ENCODE results near the gene BRIP1.
A peak's percentile ranks its signal among the peaks of the same experiment; 100 is the strongest.
"Not testable (repeated sequence)": the region's sequence is repeated elsewhere in the genome, so short reads cannot be mapped to it uniquely, and the experiment has no call there.

BRIP1 gene

DNA sequence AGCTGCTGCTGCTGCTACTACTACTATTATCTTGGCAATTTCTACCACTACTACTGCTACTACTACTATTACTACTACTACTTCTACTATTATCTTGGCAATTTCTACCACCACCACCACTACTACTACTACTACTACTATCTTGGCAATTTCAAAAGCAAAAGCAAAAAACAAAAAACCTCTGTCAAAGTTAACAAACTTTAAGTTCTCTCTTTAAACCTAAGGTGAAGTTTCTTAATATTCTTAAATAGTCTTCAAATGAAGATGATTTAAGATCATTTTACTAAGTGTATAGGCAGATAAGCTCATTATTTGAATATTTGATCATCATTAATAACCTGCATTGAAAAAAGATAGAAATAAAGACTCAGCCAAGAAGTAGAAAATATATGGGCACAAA, 118.5 kb downstream of the BRIP1 start:
- H3K4me3 ChIP-seq (ENCODE audit: low read length) = no peak overlapping the region

DNA sequence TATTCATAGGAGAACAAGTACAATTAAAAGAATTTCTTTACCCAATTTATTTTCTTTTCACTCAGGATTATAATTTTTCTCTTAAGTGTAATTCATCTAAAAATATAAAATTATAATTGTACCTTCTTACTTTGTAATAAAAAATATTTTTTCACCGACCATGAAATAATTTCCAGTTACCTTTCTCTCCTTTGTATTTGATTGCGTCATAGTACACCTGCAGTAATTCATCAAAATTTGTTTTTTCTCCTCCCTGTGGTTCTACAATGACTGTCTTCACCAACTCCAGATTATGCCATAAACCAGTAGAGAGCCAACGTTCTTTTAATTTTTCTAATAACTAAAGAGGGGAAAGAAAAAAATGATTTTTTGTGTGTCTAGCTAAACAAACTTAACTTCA, 119.1 kb downstream of the BRIP1 start:
- no peak for DNase-seq (ENCODE audit: low read depth, low spot score)

More for the DNA sequence above, 118.5 kb downstream of the BRIP1 start:
- no peak for DNase-seq (ENCODE audit: low read depth, low spot score)

DNA sequence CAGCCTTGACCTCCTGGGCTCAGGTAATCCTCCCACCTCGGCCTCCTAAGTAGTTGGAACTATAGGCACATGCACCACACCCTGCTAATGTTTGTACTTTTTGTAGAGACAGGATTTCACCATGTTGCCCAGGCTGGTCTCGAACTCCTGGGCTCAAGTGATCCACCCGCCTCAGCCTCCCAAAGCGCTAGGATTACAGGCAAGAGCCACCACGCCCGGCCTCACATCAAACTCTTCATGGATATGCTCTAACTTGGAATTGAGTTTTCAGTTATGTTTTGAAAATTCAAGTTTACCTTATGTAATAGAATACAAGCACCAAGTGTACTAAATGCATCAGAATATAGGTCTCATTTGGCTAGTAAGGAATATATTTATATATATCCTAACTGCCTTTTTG, 119.6 kb downstream of the BRIP1 start:
- H3K4me3 ChIP-seq (ENCODE audit: low read length) = no peak overlapping the region
- DNase-seq (ENCODE audit: low read depth, low spot score) = no peak

More for the DNA sequence above, 119.1 kb downstream of the BRIP1 start:
- H3K4me3 ChIP-seq (ENCODE audit: low read length) = no peak overlapping the region

DNA sequence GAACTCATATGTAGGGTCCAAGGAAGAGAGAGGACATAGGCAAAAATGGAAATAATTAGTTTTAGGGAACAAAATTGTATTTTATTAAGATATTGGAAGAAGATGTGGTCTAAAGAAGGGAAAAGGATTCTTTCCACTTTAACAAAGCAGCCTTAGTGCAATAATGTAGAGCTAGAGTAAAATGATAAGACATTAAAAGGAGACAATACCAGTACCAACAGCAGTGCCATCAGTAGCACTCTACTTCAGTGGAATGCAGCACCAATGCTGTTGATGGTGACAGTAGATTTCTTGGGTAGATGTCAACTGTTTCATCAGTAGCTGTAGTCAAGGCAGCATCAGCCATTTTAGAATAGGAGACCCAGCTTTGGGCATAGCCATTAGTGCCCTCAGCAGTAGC, 124.3 kb downstream of the BRIP1 start:
- no peak overlapping the region for H3K4me3 ChIP-seq (ENCODE audit: low read length)

DNA sequence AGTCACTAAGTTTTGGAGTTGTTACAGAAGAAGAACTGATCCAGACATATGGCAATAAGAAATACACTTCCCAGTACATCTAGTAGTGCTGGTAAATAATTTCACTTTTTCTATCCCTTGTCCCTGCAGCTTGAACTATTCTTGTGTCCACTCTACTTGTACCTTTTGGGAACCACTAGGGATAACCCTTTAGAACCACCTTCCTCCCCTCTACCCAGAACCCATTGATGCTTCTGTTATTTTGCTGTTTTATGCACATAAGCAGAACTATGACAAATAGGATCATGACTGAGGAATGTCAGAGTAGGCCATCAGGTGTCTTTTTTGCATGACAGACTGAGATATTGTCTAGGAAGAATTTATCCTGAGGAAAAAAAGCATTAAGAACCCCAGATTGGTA, 125.1 kb downstream of the BRIP1 start:
- H3K4me3 ChIP-seq (ENCODE audit: low read length) = no peak overlapping the region

More for the DNA sequence above, 124.3 kb downstream of the BRIP1 start:
- no peak for DNase-seq (ENCODE audit: low read depth, low spot score)

DNA sequence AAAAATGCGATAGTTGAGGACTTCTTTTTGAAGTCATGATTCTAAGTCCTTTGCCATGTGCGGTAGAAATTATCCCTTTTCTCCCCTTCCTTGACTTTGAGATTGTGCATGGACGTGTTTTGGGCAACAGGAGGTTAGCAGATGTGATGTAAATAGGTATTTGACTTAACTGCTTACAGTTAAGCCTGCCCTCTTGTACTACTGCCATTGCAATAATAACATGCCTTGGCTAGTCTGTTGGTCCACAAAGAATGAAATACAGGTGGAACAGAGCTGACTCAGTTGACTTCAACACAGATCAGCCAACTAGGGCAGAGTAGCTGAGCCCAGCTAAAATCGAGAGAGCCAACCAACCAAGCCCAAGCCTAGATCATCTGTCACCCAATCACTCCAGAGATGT, 125.5 kb downstream of the BRIP1 start:
- DNase-seq (ENCODE audit: low read depth, low spot score) = no peak
- H3K4me3 ChIP-seq (ENCODE audit: low read length) = no peak overlapping the region

More for the DNA sequence above, 125.1 kb downstream of the BRIP1 start:
- no peak for DNase-seq (ENCODE audit: low read depth, low spot score)

DNA sequence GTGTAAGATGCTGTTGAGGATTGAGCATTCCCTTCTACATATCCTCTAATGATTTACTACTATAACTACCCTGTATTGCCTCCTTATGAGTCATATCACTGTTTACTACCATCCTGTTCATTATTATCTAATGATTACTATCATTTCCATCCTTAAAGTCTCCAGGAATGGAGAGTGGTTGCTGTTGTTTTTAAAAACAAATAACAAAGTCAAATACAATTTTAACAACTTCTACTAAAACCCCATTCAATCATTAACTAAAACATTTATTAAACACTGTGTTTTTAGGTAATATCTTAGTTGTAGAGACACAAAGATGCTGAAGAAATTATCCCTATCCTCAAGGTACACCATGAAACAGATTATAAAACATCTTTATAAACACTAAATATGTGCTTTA, 126.9 kb downstream of the BRIP1 start:
- DNase-seq (ENCODE audit: low read depth, low spot score) = no peak
- H3K4me3 ChIP-seq (ENCODE audit: low read length) = no peak overlapping the region

DNA sequence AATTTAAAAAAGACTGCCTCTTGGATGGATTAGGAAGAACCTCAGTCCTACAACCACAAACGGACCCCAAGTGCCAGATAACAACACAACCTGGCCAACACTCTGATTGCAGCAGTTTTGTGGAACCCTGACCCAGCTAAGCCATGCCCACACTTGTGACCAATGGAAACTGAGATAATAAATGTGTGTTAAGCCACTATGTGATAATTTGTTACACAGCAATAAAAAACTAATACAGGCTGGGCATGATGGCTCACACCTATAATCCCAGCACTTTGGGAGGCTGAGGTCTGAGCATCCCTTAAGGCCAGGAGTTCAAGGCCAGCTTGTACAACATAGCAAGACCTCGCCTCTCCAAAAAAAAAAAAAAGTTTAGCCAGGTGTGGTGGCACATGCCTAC, 127.5 kb downstream of the BRIP1 start:
- no peak for DNase-seq (ENCODE audit: low read depth, low spot score)
- H3K4me3 ChIP-seq (ENCODE audit: low read length) = no peak overlapping the region

DNA sequence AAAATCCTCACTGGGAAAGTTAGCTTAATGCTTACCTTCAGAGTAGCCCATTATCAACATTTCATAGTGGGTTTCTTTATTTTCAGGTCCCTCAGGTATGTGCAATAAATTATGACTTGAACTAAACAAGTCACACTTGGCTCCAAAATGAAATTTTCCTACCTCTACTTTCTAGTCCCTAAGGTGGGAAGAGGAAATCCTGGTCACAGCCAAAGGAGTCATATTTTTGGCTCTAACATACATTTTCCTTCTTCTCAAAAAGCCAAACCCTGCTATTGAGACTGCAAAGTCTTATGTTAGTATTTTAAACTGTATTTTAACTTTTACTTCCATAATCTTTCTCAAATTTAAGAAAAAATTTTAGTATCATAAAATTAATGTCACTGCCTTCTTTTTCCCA, 128.9 kb downstream of the BRIP1 start:
- no peak for DNase-seq (ENCODE audit: low read depth, low spot score)
- H3K4me3 ChIP-seq (ENCODE audit: low read length) = no peak overlapping the region

DNA sequence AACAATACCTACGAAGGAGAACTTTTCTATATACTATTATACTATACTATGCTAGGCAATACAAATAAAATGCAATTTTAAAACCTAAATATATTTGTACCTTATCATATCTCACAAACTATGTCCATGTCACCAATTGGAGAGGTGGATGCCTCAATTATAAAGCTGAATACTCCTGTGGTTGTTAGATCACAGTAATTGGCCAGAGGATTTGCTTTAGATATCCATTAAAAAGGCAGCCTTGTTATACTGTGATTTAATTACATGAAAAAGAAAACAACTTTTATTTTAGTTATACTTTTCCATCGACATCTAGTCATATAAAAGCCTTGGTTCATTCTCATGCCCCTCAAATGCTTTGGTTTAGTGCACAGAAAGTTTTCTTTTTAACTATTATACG, 129.3 kb downstream of the BRIP1 start:
- no peak overlapping the region for H3K4me3 ChIP-seq (ENCODE audit: low read length)

DNA sequence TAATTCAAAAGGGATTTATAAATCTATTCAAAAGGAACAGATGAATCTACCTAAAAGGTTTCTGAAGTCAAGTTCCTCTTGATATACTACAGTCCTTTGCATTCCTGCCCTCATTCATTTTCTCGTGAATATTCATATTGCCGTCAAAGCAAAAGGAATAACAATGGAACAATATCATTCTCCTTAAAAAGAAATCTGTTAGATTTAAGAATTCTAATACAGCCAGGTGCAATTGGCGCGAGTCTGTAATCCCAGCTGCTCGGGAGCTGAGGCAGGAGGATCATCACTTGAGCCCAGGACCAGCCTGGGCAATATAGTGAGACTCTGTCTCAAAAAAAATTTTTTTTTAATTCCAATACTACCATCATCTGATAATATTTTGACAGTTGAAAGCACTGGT, 130.3 kb downstream of the BRIP1 start:
- DNase-seq (ENCODE audit: low read depth, low spot score) = no peak
- no peak overlapping the region for H3K4me3 ChIP-seq (ENCODE audit: low read length)

More for the DNA sequence above, 129.3 kb downstream of the BRIP1 start:
- DNase-seq (ENCODE audit: low read depth, low spot score) = no peak

DNA sequence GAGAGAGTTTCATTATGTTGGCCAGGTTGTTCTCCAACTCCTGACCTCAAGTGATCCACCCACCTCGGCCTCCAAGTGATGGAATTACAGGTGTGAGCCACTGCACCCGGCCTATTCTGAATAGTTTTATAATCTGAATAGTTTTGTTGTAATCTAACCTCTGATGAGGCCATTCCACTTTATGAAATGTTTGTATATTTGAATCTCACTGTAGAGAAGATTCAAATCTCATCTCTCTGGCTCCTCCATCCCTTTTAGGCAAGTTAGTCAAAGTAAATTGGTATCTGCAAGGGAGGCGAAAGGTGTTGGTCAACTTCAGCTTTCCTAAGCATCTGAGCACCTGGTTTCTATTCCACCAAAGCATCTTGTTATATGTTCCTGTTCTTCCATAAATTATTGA, 131.2 kb downstream of the BRIP1 start:
- H3K4me3 ChIP-seq (ENCODE audit: low read length) = no peak overlapping the region
- no peak for DNase-seq (ENCODE audit: low read depth, low spot score)

DNA sequence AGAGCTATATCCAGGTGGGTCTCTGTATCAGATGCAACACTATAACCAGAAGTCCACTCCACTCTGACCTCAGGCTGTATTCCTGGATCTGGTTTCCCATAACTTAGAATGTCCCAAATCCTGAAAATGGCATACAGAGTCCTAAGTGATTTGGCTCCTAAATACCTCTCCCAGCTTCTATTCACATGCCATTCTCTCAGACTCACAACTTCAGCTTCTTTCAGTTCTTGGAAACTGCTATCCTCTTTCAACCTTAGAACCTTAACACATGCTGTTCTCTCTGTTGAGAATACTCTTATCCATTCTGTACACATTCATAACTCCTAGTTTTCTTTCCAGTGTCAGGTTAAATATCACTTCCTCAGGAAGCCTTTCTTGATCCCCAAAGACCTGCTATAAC, 132.0 kb downstream of the BRIP1 start:
- DNase-seq (ENCODE audit: low read depth, low spot score) = no peak
- H3K4me3 ChIP-seq (ENCODE audit: low read length) = no peak overlapping the region

DNA sequence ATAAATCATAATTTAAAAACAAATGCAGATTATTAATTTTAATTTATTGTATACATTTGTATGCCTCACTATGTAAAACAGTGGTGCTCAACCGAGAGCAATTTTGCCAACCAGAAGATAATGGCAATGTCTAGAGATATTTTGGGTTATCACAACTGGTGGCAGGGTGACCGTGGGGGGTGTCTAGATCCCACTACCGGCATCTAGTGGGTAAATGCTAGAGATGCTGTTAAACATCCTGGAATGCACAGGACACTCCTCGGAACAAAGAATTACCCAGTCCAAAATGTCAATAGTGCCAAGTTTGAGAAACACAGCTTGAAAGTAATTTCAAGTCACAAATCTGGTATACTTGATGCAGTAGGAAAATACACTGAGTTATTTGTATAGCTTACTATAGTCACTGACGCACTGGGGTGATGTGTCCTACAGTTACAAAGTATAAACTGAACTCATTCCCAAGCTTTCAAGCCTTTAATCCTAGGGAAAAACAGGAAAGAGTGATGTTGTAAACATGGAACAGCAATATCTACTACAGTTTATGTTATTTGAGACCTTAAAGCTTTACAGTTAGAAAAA, 133.5 kb downstream of the BRIP1 start:
- DNase-seq (ENCODE audit: low read depth, low spot score) = no peak

DNA sequence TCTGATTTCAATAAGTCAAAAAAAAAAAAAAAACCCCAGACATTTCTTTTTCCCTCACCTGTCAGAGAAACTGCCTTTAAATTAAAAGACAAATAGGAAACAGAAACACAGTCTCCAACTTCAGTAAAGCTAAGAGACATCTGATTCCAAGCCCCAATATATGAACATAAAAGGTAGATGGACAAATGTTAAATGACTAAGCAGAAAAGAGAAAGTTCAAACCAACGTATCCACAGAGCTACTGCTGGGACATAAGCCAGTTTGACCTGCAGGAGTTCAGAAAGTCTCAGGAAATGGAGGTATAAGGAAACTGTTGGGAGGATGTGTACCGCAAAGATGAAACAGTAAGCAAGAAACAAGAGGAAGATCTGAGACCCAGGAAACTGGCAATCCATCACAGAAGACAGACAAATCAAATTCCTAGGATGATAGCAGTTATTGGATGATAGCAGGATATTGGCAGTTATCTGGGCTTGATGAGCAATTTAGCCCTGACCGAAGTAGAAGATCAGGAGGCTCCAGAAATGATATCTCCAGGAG, 135.0 kb downstream of the BRIP1 start:
- DNase-seq (ENCODE audit: low read depth, low spot score) = peak; percentile 1
- no peak overlapping the region for H3K4me3 ChIP-seq (ENCODE audit: low read length)

More for the DNA sequence above, 133.5 kb downstream of the BRIP1 start:
- no peak overlapping the region for H3K4me3 ChIP-seq (ENCODE audit: low read length)

DNA sequence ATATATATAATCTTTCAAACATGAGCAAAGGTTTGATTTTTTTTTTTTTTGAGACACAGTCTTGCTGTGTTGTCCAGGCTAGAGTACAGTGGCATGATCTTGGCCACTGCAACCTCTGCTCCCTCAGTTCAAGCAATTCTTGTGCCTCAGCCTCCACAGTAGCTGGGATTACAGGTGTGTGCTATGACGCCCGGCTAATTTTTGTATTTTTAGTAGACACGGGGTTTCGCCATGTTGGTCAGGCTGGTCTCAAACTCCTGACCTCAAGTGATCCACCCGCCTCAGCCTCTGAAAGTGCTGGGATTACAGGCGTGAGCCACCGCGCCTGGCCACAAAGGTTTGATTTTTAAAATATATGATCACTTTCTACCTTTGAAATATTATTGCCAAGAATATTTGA, 135.5 kb downstream of the BRIP1 start:
- not testable (repeated sequence) for H3K4me3 ChIP-seq (ENCODE audit: low read length); DNase-seq (ENCODE audit: low read depth, low spot score)

DNA sequence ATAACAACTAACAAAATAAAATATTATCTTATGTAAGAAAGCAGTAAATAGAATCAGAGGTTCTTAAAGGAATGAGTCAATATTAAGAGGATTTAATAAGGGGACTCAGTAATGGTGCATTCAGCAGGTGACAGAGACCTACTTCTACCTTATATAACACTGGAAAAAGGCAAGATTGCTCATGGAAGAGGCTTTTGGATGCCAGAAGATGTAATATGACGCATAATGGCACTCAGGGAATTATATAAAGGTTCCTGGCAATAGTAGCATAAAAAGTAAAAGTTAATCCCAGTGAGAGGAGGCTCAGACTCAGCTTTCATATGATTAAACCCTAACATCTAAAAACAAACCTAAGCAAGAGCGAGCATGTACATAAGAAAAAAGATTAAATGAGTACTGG, 136.4 kb downstream of the BRIP1 start:
- no peak overlapping the region for H3K4me3 ChIP-seq (ENCODE audit: low read length)
- no peak for DNase-seq (ENCODE audit: low read depth, low spot score)

DNA sequence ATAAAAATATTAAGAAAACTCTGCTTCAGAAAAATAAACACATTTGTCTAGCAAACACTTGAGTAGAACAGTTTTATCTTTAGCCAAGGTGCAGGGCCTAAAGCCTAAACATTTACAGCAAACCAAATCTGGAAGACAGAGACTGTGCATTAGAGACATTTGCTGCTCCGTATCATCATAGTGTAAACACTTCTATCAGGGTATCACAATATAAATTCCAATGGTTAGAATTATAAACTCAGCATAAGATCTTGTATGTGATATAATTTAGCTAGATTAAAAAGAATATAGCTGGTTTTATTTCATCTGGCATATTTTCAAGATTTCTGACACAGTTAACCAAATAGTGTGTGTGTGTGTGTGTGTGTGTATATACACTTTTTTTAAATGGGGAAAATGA, 138.6 kb downstream of the BRIP1 start:
- no peak overlapping the region for H3K4me3 ChIP-seq (ENCODE audit: low read length)
- no peak for DNase-seq (ENCODE audit: low read depth, low spot score)

DNA sequence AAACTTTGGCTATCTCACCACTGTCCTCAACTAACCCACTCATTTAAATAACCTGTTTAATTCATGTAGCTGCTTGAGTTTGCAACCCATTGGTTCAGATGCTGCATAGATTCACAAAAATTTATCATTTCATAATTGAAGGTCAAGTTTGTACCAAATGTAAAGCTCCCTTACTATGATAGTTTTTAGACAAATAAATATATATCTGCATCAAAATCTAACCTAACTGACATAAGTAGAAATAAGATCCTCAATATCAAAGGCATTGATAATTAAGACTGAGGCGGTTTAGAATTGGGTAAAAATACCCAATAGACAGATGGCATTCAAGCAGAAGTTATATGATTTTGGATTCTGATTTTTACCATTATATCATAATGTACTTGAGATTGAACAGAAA, 139.4 kb downstream of the BRIP1 start:
- no peak overlapping the region for H3K4me3 ChIP-seq (ENCODE audit: low read length)
- DNase-seq (ENCODE audit: low read depth, low spot score) = no peak

DNA sequence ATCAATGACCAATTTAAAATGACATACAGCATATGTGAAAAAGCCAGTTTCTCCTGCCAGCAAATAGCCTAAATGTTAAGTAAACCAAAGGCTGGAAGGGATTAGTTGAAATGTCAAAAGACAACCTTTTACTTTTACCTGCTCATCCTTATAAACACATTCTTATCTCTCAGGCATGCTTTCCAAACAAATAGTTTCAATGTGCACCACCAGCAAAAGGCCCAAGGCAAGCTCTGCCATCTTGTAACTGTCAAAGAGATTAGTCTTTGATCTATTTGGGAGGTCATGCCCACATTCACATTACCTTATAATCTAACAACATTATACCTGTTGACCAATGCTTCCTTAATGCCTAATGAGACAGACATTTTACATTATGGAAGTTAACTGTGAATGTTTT, 140.1 kb downstream of the BRIP1 start:
- no peak for DNase-seq (ENCODE audit: low read depth, low spot score)
- H3K4me3 ChIP-seq (ENCODE audit: low read length) = no peak overlapping the region

DNA sequence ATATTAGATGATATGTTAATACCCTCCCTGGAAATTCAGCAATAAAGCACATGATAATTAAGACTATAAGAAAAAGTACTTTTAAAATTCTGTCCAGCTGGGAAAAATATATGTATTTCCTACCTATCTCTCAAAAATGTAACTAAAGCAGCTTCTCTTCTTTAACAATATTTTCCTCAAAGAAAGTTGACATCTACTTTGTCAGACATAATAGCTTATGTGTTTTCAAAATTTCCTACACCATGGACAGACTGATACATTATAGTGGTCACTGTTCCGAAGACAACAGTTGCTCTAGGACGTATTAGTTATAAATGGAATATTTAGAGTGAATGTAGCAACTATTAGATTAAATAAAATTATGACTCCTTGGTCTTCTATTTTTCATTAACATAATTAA, 140.9 kb downstream of the BRIP1 start:
- H3K4me3 ChIP-seq (ENCODE audit: low read length) = no peak overlapping the region
- DNase-seq (ENCODE audit: low read depth, low spot score) = no peak
